Glutamatergic neuron (in vitro differentiated cells): ENCODE data around the gene ABHD2. TPM values are rescaled to one million over a fixed set of nuclear protein-coding genes. Genes with fewer than 3 reads are reported as not detected.

Source experiments
- DNase-seq: peaks from one replicate; pipeline ENCODE4 v3.0.0; 2022
- H3K27ac Mint-ChIP-seq: one replicate; pipeline ENCODE4 v1.8.0; 2020; ENCODE audit warnings: mild to moderate bottlenecking, mixed read lengths, inconsistent platforms; ENCODE audit not compliant: unreplicated experiment
- H3K27me3 Mint-ChIP-seq: one replicate; pipeline ENCODE4 v1.8.0; 2020; ENCODE audit warnings: mild to moderate bottlenecking, moderate library complexity, mixed read lengths, inconsistent platforms; ENCODE audit not compliant: unreplicated experiment
- H3K36me3 Mint-ChIP-seq: one replicate; pipeline ENCODE4 v1.8.0; 2020; ENCODE audit warnings: mild to moderate bottlenecking, mixed read lengths, inconsistent platforms; ENCODE audit not compliant: unreplicated experiment
- H3K4me1 Mint-ChIP-seq: one replicate; pipeline ENCODE4 v1.8.0; 2020; ENCODE audit warnings: mild to moderate bottlenecking, low read depth, mixed read lengths, inconsistent platforms; ENCODE audit not compliant: unreplicated experiment
- H3K4me3 Mint-ChIP-seq: one replicate; pipeline ENCODE4 v1.8.0; 2020; ENCODE audit warnings: mild to moderate bottlenecking, mixed read lengths, inconsistent platforms; ENCODE audit not compliant: unreplicated experiment
- H3K9me3 Mint-ChIP-seq: one replicate; pipeline ENCODE4 v1.8.0; 2020; ENCODE audit warnings: mild to moderate bottlenecking, moderate library complexity, mixed read lengths, inconsistent platforms; ENCODE audit not compliant: unreplicated experiment
- total RNA-seq: library from RNA; stranded (reverse); fragmentation: NEBNext Ultra II Directional; extraction: Animal tissue kit (Norgen Biotek cat#: 25700); gene quantifications from one replicate; pipeline ENCODE4 v1.2.1, GENCODE V29; 2021; ENCODE audit not compliant: unreplicated experiment
- TF ChIP-seq, protein P1 (sequence below): fragments of 200-600 bp; sonication (generic); IDR thresholded peaks from one replicate; pipeline ENCODE4 v1.5.0; 2021; ENCODE audit not compliant: partially characterized antibody, unreplicated experiment

ABHD2 gene
- total RNA-seq, 1 donor from 2014 or later = 101 TPM

DNA sequence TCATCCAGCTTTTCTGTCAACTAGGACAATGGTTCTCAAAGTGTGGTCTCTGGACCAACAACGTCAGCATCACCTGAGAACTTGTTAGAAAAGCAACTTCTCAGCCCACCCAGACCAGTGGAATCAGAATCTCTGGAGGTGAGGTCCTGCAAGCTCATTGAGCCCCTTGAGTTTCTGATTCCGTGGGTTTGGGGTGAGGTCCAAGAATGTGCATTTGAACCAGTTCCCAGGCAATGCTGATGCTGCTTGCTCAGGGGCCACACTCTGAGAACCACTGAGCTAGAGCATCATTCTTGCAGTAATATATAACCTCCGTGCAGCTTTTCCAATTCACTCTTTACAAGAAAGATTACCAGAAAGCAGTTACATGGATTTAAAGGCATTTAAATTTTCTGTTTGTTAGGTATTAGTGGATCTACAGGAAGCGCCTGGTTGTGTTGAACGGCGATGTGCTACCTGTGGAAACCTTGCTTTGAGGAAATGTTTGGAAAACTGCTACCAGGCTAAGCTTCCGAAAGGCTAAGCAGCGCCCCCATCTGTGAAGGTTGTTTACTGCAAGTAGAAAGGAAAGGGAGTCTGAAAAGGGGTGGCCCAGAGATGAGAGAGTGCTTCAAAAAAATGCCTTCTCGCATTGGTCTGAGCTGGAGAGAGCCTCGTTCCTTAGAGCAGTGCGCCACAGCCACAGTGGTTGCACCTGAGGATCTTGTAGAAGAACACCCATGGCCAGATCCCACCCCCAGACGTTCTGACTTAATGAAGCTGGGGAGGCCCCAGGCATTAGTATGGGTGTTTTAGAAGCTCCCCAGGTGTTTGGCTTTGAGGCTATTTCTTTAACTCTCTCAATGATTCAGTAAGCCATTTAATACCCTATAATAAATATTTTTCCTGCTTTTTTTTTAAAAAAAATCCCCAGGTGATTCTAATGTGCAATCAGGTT lies 83.1 kb downstream of the ABHD2 start:
- H3K4me1 Mint-ChIP-seq = peaks cover 11% of the 10 kb centered on the region
- TF ChIP-seq, protein P1, sequence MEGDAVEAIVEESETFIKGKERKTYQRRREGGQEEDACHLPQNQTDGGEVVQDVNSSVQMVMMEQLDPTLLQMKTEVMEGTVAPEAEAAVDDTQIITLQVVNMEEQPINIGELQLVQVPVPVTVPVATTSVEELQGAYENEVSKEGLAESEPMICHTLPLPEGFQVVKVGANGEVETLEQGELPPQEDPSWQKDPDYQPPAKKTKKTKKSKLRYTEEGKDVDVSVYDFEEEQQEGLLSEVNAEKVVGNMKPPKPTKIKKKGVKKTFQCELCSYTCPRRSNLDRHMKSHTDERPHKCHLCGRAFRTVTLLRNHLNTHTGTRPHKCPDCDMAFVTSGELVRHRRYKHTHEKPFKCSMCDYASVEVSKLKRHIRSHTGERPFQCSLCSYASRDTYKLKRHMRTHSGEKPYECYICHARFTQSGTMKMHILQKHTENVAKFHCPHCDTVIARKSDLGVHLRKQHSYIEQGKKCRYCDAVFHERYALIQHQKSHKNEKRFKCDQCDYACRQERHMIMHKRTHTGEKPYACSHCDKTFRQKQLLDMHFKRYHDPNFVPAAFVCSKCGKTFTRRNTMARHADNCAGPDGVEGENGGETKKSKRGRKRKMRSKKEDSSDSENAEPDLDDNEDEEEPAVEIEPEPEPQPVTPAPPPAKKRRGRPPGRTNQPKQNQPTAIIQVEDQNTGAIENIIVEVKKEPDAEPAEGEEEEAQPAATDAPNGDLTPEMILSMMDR = peak; percentile 79
- peak; percentile 70 for DNase-seq
- H3K36me3 Mint-ChIP-seq = no peaks in the 10 kb centered on the region
- H3K4me3 Mint-ChIP-seq = no peak overlapping the region
- H3K9me3 Mint-ChIP-seq = no peaks in the 10 kb centered on the region
- peaks cover 2% of the 10 kb centered on the region for H3K27me3 Mint-ChIP-seq
- no peak overlapping the region for H3K27ac Mint-ChIP-seq

DNA sequence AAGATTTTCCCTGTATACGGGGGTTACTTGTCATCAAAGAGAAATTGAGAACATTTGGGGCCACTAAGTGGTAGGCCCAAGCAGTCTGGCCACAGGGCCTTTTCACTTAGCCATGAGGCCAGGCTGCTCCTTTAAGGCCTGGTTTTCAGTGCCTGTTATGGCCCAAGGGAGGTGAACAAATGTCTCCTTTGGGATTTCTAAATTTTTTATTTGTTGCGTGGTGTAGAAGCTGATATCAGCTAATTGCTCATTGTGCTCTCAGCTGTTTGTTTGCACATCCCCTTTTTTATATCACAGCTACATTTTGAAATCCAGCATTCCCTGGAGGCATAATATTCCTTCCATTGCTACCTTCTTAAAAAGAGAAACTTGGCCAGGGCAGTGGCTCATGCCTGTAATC lies 84.7 kb downstream of the ABHD2 start:
- Mint-ChIP-seq H3K36me3 (no peaks in the 10 kb centered on the region), H3K4me1 (peaks cover 16% of the 10 kb centered on the region), H3K9me3 (no peaks in the 10 kb centered on the region), H3K27ac (no peak overlapping the region), H3K4me3 (no peak overlapping the region), H3K27me3 (peaks cover 2% of the 10 kb centered on the region)
- DNase-seq = no peak
- TF ChIP-seq, protein P1 = no peak

DNA sequence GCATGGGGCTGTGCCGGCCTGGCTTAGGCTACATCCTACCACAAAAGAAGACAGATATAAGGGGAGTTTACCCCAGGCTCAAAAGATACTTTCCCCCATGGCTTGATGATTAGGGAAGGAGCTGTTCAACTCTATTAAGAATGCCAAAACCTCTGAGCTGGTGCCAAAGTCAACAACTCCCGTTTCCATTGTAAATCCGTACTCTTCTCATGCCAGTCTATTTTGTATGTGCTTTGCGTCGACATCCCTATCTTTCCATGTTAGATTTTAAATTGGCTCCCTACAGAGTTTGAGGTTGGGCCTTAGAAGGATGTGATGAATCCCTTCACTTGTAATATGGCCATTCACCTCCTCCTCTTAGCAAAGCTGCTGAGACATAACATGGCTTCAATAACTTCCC lies 86.2 kb downstream of the ABHD2 start:
- no peak for DNase-seq
- TF ChIP-seq, protein P1 = no peak
- no peaks in the 10 kb centered on the region for H3K27me3 Mint-ChIP-seq

DNA sequence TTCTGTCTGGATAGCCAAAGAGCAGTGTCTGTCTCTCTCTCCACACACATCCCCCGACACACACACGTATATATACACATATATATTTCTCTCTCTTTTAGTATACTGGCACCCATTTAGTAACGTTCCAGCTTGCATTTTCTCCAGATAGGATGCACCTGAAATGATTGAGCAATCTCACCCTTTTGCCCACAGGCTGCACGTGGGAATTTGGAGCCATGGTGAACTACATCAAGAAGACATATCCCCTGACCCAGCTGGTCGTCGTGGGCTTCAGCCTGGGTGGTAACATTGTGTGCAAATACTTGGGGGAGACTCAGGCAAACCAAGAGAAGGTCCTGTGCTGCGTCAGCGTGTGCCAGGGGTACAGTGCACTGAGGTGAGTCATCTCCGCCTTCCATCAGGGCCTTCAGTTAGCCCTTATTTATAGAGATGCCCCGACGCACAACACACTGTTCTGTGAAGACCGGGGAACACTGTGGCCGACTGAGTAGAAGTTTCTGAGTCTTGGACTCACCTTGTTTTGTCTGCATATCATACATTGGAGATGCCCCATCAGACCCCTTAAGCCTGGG lies 87.4 kb downstream of the ABHD2 start:
- TF ChIP-seq, protein P1 = no peak
- DNase-seq = no peak
- Mint-ChIP-seq H3K4me1 (peaks cover 16% of the 10 kb centered on the region), H3K27ac (no peak overlapping the region), H3K4me3 (no peak overlapping the region), H3K36me3 (no peaks in the 10 kb centered on the region), H3K9me3 (no peaks in the 10 kb centered on the region), H3K27me3 (no peaks in the 10 kb centered on the region)

More for the DNA sequence above, 86.2 kb downstream of the ABHD2 start:
- Mint-ChIP-seq H3K9me3 (no peaks in the 10 kb centered on the region), H3K4me3 (no peak overlapping the region), H3K4me1 (peaks cover 16% of the 10 kb centered on the region), H3K36me3 (no peaks in the 10 kb centered on the region), H3K27ac (no peak overlapping the region)

DNA sequence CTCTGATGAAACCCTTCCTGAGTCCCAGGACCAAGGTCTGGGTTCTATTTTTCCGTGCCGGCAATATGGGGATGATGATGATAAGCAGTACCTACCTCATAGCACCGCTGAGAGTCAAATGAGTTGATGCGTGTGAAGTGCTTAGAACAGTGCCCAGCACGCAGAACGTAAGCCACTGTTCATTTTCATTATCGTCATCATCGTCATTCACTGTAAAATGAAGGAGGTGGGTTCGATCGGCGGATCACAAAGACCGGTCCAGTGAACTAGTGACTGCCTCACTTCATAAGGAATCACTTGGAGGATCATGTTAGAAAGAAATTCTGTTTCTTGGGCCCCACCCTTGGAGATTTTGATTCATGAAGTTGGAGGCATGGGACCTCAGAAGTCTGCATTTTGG lies 88.9 kb downstream of the ABHD2 start:
- H3K4me1 Mint-ChIP-seq = peaks cover 16% of the 10 kb centered on the region
- H3K36me3 Mint-ChIP-seq = no peaks in the 10 kb centered on the region
- no peaks in the 10 kb centered on the region for H3K9me3 Mint-ChIP-seq
- no peak for DNase-seq
- no peak overlapping the region for H3K4me3 Mint-ChIP-seq
- no peak overlapping the region for H3K27ac Mint-ChIP-seq
- H3K27me3 Mint-ChIP-seq = no peaks in the 10 kb centered on the region
- TF ChIP-seq, protein P1 = no peak
